Stimulated activated CD8-positive, alpha-beta memory T cell treated with anti-CD3 and anti-CD28 coated beads, Interleukin-15, amount 100 ng/mL, for 1 hour (primary cell): ENCODE data around the gene RAD9A.

Experiments
- DNase-seq: peaks from one replicate; pipeline ENCODE4 v3.0.0-alpha.2; 2020; ENCODE audit warnings: low read depth

Gene RAD9A

DNA sequence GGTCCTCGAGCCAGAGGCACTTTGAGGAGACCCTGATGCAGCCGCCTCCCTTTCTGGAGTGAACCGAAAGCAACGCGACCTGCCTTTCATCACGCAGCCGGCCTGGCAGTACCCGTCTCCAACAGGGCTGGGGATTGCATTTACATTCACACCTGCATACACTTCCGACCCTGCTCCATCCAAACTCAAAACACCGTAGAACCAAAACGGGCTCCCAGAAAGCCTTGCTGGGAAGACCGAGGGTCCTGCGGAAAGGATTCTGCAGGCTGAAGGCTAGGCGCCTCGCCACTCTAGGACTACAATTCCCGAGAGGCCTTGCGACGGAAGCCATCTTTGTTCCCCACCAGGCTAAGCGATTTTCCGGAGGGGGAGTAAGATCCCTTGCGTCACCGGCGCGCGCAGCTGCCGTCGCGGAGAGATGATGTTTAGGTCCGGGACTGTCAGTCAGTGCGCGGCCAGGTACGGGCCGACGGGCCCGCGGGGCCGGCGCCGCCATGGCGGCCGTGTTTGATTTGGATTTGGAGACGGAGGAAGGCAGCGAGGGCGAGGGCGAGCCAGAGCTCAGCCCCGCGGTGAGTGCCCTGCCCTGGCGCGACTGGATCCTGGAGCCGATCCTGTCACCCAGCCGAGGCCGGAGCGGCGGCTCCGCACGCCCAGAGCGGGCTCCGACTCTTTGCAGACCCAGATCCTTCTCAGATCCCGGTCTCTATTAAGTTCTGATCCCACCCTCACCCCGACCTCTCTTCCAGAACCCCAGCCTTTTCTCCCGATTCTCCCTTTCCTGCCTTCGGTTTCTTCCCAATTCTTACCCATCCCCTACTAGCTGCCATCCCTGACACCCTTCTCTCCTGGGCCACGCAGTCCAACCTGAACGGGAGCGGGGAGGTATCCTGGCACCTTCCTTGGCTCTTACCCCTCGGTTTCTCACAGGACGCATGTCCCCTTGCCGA, 36.5 kb downstream of the RAD9A start, which contains the start of gene RPS6KB2:
TSS of gene RPS6KB2 (plus strand) at position 443 of the 950 bp plus-strand sequence. CDS start at position 495, 52 bp downstream.
- DNase-seq = peak; percentile 100

DNA sequence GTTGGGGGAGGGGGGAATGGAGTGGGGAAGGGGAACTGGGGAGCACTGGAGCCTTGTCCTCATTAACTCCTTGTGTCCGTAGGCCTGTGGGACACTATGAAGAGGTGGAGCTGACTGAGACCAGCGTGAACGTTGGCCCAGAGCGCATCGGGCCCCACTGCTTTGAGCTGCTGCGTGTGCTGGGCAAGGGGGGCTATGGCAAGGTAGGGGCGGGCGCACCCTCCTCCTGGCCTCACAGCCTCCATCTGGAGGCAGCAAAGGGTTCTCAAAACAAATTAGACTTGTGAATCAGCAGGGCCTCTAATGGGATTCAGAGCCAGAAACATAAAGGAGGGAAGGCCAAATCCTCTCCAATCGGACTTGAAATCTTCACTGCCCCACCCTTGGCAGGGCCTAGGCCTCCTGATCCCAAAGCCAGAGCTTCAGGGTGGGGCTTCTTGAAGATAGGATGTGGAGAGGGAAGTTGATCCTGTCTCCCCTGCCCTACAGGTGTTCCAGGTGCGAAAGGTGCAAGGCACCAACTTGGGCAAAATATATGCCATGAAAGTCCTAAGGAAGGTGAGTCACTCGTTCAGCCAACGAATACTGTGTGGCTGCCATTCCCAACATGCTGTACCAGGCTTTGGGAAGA, 37.4 kb downstream of the RAD9A start:
- DNase-seq = no peak

DNA sequence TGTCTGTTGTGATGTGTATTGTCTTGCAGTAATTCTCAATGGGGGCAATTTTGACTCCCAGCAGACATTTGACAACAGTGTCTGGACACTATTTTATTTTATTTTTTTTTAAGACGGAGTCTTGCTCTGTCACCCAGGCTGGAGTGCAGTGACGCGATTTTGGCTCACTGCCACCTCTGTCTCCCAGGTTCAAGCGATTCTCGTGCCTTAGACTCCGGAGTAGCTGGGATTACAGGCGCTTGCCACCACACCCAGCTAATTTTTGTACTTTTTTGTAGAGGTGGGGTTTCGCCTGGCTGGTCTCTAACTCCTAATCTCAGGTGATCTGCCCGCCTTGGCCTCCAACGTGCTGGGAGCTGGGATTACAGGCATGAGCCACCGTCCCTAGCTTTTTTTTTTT, 37.9 kb downstream of the RAD9A start:
- DNase-seq = no peak

DNA sequence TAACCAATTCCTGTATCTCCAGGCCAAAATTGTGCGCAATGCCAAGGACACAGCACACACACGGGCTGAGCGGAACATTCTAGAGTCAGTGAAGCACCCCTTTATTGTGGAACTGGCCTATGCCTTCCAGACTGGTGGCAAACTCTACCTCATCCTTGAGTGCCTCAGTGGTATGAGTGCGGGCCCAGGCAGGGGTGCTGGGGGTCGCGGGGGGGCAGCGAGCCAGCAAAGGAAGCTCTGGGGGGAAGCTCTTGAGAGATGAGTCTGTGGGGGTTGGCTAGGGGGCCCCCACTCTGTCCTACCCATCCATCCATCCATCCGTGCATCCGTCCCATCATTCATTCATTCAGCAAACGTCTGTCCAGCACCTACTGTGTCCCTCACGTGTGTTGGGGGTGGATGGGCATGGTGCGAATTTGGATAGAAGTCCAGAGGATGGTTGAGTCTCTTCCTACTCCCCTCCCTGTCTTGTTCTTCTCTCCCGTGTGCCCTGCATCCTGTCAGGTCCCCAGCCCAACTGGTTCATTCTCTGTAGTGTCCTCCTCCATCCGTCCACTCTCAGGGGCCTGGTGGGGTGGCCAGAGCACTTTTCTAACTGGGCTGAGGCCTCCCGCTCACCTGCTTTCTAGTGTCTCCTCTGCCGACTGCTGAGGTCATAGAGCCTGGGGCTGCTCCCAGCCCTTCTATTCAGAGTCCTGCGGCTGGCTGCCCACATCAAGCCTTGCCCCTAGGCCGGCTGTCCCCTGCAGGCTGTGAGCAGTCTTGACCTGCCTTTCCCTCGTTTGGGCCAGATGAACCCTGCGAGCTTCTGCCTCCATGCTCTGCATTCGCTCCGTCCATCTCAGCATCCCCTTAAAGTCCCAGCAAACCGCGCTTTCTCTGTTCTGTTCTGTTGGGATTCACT, 39.8 kb downstream of the RAD9A start:
- no peak for DNase-seq

DNA sequence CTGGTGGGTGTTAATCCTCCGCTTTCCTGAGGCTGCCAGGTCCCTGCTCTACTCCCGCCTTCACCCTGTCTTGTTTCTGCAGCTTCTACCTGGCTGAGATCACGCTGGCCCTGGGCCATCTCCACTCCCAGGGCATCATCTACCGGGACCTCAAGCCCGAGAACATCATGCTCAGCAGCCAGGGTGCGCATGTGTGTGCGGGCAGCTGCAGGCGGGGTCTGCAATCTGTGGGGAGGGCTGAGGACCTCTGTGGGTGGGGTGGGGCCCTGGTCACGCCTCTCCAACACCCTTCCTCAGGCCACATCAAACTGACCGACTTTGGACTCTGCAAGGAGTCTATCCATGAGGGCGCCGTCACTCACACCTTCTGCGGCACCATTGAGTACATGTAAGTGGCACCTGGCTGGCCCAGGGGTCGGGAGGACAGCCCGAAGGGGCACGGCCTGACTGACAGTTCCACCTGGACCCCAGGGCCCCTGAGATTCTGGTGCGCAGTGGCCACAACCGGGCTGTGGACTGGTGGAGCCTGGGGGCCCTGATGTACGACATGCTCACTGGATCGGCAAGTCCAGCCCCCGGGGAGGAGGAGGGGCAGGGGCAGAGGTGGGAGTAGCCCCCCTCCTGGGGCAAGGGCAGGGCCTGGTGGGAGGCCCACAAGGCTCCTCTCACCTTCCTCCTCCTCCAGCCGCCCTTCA, 41.0 kb downstream of the RAD9A start:
- DNase-seq = no peak

DNA sequence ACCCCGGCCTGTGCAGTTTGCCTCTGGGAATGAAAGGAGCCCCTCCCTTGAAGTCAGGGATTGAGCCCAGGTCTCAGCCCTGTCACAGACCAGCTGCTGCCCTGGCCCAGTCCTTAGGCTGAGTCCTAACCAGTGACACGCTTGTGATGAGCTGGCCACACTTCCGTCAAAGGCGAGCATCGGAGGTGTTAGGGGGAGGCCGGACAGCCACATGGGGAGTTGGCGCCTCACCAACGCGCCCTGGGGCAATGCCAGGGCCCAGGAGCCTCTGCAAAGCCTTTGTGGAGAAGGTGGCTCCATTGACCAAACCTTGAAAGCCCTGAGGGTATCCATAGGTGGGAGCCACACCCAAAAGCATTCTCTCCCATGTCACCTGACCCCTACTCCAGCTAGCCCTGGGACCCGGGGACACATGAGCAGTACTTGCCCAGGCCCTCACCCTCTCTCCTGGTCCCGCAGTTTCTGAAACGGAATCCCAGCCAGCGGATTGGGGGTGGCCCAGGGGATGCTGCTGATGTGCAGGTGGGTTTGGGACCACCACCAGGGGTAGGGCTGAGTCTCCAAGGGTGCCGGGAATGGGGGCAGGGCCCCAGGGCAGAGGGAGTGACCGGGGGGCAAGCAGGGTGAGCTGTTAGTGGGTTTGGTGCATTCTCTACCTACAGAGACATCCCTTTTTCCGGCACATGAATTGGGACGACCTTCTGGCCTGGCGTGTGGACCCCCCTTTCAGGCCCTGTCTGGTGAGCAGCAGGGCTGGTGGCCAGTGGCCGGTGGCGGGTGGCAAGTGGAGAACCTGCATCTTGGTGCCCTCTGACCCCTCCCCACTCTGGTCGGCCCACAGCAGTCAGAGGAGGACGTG, 42.0 kb downstream of the RAD9A start:
- DNase-seq = no peak

DNA sequence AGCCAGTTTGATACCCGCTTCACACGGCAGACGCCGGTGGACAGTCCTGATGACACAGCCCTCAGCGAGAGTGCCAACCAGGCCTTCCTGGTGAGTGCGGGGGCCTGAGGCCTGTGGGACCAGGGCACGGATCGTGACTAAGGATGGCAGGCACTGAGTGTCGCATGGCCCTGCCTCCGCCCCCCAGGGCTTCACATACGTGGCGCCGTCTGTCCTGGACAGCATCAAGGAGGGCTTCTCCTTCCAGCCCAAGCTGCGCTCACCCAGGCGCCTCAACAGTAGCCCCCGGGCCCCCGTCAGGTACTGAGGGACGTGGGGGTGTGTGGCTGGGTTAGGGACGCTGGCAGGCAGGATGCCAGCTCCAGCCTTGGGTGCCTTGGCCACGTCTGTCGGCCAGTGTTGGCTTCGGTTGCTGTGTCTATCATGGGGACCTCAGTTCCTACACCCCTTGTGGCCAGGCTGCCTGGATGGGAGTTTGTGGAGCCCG, 42.7 kb downstream of the RAD9A start:
- no peak for DNase-seq

DNA sequence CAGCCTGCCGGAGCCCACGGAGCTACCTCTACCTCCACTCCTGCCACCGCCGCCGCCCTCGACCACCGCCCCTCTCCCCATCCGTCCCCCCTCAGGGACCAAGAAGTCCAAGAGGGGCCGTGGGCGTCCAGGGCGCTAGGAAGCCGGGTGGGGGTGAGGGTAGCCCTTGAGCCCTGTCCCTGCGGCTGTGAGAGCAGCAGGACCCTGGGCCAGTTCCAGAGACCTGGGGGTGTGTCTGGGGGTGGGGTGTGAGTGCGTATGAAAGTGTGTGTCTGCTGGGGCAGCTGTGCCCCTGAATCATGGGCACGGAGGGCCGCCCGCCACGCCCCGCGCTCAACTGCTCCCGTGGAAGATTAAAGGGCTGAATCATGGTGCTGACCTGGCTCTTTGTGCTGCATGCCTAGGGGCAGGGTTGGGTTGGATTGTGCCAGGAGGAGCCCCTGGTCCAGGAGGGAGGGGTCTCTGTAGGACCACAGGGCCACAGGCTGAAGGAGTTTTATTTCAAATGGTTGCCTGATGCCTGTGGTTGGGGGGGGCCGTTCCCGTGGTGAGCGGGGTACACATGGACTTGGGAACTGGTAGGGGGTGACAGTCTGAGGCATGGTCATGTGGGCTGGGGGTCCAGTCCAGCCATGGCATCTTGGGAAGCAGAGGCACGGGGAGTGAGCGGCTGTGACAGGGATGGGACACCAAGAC, 43.4 kb downstream of the RAD9A start:
- no peak for DNase-seq

DNA sequence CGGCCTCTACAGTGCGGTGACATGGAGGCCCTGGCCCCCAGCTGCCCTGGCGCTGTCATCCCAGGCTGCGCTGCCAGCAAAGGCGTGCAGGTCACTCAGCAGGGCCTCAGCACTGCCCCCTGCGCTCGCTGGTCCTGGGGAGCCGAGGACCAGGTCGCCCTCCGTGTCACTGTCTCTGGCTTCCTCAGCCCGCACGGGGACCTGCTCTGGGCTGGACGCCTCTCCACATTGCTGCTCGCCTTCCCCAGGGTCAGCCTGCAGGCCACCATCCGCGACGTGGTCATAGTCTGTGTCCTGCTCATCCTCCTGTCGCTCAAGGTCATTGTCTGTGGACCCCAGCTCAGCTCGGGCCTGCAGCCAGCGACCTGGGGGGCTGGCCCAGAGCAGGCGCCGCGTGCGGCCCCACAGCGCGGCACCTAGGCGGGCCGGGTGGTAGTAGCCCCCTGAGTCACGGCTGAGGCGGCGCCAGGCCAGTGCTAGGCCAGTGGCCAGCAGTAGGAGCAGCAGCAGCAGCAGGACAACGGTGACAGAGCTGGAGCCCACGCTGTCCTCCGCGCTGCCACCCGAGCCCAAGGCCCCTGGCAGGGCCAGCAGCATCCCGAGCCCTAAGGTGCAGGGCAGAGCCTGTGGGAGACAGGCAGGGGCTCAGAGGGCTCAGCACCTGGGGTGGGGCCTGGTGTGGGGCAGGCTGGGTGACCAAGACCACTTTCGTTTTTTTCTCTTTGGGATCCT, 44.1 kb downstream of the RAD9A start:
- no peak for DNase-seq

DNA sequence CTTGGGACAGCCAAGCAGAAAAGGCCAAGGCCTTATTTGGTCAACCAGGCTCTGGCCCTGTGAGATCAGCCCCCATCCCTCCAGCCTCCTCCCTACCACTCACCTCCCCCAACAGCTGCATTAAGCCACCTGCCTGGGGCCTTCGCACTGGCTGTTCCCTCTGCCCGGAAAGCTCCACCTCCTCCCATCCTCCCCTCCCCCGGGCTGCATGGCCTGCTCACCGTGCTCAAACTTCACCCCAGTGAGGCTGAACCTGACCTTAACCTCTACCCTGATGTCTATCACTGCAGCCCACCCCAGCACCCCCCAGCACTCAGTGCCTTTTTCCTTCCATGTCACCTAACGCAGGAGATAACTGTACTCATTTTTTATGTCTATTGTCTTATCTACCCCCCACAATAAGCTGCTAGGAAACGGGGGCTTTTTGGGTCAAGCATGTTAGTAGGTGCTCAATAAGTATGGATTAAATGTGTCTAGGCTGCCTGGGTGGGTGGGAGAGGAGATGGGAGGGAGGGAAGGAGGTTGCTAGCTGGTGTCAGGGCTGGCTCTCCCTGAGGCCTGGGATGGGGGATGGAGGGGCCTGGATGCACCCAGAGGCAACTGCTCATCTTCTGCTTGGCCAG, 44.8 kb downstream of the RAD9A start:
- no peak for DNase-seq

DNA sequence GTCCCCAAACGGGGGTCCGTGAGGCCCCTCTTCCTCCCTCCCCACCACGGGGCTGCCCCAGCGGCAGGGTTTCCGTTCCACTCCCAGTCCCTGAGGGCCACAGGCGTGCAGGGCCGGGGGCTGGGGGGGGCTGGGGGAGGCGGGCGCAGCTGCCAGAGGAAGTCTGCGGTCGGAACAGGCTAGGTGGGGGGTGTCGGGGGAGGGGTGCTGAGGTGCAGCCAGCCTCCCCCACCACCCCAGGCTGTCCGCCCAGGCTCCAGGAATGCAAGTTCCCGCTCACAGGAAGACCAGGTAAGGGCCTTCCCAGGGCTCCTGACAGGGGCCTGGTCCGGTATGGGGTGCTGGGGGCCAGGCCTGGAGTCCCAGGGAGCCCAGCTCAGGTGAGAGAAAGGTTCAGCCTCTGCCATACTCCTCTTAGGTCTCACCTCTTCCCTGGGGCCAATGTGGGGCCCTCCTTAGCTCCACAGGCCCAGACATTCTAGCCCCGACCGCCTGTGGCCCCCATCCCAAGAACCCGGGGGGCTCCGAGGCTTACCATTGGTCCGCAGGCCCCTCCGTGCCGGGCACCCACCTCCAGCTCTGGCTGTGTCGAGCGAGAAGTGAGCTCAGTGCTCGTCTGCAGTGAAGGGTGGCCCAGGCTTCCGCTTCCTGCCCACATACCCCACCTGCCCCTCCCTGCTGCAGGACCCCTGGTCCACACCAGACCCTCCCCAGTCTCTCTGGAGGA, 45.5 kb downstream of the RAD9A start, which contains the start of gene PTPRCAP:
TSS of gene PTPRCAP (minus strand) at position 601 of the 727 bp plus-strand sequence. CDS start at position 538, 63 bp downstream.
- DNase-seq = peak; percentile 54

DNA sequence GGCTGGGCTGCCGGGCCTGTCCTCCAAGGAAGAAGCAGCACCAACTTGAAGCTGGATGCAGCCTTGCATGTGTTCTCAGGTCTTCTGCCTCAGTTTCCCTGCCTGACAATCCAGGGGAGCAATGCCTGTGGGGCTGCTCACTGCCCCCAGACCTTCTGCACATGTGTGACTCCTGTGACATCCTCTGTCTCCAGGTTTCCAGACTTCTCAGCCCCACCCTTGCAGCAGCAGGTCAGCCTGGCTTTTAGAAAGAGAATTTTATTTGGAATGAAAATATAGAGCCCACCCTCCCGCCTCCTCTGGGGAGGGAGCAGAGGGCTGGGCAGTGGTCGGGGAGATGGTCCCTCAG, 46.0 kb downstream of the RAD9A start:
- DNase-seq = no peak

DNA sequence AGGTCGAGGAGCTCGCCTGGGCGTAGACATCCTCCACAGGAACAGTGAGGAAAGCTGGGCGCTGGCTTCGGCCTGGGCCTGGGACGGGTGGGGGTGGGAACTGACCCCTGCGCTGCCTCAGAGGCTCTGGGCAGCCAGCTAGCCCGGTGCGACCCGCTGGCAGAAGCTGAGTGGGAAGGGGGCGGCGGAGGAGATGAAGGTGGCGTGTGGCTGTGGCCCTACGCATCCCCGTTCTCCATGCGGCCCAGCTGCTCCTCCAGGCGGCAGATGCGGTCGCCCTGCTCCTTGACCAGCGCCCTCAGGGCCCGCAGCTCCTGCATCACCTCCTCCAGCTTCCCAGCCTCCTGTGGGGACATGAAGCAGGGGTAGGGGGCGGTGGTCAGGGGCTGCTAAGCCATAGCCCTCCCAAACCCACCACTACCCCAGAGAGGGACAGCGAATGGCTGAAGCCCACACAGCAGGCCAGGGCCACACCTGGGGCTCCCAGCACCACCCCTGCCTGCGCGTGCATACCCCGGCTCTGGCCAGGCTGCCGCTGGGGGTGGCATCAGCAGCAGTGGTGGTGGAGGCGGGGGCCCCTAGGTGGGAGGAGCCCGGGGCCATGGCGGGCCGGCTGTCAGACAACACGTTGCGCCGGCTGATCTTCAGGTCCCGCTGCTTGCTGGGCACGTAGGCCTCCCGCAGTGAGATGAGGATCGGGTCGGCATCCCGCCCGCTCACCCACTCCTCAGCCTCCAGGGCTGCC, 46.5 kb downstream of the RAD9A start:
- no peak for DNase-seq

DNA sequence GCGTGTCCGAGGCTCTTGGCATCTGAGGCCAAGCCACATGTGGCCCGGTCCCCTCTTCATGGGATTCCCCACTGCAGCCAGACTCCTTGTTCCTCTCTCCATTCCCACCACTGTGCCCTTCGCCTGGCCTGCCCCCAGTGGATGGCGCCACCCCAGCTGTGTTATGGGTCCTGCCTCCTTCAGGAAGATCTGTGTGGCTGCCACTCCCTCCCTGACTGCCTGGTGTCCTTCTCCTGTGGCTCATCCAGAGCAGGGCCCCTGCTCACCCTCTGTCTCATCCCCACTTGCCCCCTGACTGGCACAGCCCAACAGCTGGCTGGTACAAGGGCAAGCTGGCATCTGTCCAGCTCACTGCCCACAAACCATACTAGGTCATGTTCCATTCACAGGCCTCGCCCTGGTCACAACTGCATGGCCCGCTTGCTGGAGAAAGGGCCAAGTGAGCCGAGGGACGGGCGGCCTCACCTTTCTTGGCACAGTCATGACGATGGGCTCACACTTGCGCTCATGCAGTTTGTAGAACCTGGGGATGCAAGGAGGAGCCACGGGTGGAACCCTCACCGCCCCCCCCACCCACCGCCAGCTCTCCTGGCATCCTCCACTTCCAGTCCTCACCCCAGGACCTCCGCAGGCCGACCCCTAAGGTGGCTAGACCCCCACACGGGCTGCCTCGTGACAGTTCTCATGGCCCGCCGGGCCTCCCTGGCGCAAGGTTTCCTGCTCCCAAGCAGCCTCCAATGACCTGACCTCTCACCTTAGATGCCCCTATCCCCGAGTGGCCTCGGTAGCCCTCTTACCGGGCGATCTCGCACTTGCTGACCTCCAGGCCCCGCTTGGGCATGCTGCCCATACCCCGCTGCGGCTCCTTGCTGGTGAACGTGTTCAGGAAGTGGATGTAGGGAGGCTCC, 47.8 kb downstream of the RAD9A start:
- no peak for DNase-seq

DNA sequence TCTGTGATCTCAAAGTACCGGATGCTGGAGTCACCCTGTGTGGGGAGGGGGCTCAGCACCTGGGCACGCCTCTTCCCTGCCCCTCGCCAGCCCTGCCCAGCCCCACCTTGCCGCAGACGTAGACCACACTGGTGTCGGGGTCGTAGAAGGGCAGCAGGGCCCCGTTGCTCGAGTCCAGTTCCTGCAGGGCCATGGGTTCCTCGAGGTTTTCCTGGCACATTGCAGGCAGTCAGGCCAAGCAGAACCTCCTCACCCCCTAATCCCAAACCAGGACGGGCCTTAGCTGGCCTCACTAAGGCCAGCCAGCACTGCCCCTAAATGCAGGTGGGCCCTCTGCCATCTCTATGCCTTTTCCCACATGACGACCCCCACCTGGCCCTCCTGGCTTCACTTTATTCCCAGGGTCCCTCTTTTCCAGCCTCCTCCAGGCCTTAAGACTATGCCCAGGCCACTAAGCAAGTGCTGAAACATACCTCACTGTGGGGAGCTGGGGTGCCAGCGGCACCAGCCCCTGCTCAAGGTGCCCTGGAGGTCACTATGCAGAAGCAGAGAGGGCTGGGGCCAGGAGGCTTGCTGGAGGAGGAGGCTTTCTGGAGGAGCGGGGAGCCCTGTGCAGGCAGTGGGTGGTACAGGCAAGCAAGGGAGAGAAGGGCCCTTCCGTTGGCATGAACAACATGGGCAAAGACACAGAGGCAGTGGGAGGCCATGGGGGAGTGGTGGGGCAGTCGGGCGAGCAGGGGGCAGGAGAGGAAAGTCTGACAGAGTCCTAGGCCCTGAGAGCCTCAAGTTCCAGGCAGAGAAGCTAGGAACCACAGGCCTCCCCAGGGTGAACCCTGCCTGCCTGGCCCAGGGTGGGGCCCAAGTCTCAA, 48.7 kb downstream of the RAD9A start:
- DNase-seq = no peak
